Upper lobe of right lung (tissue), 1 donor: ENCODE data around the gene PASD1. TPM values are rescaled to one million over a fixed set of nuclear protein-coding genes. Genes with fewer than 3 reads are reported as not detected.

ENCODE experiments used
- ATAC-seq: fragments of 200-7000 bp; cut with Tn5 transposase; one replicate; pipeline ENCODE4 v1.9.1; 2020; ENCODE audit warnings: mild to moderate bottlenecking, moderate library complexity
- DNase-seq: peaks from one replicate; pipeline ENCODE4 v3.0.0-alpha.2; 2020
- H3K27ac ChIP-seq: fragments of 200-600 bp; one replicate; pipeline ENCODE4 v1.8.0; 2022
- H3K27me3 ChIP-seq: fragments of 200-600 bp; one replicate; pipeline ENCODE4 v1.8.0; 2022; ENCODE audit warnings: mild to moderate bottlenecking
- H3K36me3 ChIP-seq: fragments of 200-600 bp; one replicate; pipeline ENCODE4 v1.8.0; 2022
- H3K4me1 ChIP-seq: fragments of 200-600 bp; one replicate; pipeline ENCODE4 v1.8.0; 2022
- H3K4me3 ChIP-seq: fragments of 200-600 bp; one replicate; pipeline ENCODE4 v1.8.0; 2022; ENCODE audit warnings: mild to moderate bottlenecking
- H3K9me3 ChIP-seq: fragments of 200-600 bp; one replicate; pipeline ENCODE4 v1.8.0; 2022
- intact Hi-C: fragments of 100-400 bp; cut with DNase I; formaldehyde crosslinking; loops from one replicate; pipeline ENCODE4 v1.11.0; 2022
- total RNA-seq: library from RNA; stranded (reverse); fragmentation: NEBNext Ultra II Directional; extraction: Animal tissue kit (Norgen Biotek cat#: 25700); gene quantifications from one replicate; pipeline ENCODE4 v1.2.1, GENCODE V29; 2021
- TF ChIP-seq, protein P1 (sequence below): fragments of 200-600 bp; IDR thresholded peaks from one replicate; pipeline ENCODE4 v1.8.0; 2022; ENCODE audit warnings: antibody characterized with exemption
- donor health status: DM: no; HTN: yes; CAD: no; lungs with severe emphysema.

Gene PASD1
- total RNA-seq, 1 donor from 2014 or later, result not detected

DNA sequence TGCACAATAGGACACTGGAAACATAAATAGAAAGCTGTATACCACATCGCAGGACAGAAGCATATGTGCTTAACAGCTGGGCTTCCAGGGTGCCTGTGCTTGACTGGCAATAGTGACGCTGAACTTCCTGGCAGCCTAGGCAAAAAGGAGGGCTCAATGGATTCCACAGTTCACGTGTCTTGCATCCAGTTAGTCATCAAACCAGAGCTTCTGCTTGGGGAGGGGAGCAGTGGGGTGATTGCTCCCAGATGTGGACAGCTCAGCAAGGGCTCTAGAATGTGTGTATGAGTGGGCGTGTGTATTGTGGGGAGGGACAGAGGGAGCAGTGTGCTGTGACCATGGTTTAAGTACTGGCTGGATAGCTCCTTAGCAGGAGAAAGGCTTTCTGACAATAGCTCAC, 134.0 kb downstream of the PASD1 start:
- Histone ChIP-seq H3K27ac (no peak overlapping the region), H3K4me3 (no peak overlapping the region), H3K4me1 (no peaks in the 10 kb centered on the region), H3K27me3 (no peaks in the 10 kb centered on the region), H3K9me3 (no peaks in the 10 kb centered on the region), H3K36me3 (no peaks in the 10 kb centered on the region)
- no peak for ATAC-seq
- TF ChIP-seq, protein P1, sequence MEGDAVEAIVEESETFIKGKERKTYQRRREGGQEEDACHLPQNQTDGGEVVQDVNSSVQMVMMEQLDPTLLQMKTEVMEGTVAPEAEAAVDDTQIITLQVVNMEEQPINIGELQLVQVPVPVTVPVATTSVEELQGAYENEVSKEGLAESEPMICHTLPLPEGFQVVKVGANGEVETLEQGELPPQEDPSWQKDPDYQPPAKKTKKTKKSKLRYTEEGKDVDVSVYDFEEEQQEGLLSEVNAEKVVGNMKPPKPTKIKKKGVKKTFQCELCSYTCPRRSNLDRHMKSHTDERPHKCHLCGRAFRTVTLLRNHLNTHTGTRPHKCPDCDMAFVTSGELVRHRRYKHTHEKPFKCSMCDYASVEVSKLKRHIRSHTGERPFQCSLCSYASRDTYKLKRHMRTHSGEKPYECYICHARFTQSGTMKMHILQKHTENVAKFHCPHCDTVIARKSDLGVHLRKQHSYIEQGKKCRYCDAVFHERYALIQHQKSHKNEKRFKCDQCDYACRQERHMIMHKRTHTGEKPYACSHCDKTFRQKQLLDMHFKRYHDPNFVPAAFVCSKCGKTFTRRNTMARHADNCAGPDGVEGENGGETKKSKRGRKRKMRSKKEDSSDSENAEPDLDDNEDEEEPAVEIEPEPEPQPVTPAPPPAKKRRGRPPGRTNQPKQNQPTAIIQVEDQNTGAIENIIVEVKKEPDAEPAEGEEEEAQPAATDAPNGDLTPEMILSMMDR, result no peak
- intact Hi-C loops, result no loop called here
- no peak for DNase-seq

DNA sequence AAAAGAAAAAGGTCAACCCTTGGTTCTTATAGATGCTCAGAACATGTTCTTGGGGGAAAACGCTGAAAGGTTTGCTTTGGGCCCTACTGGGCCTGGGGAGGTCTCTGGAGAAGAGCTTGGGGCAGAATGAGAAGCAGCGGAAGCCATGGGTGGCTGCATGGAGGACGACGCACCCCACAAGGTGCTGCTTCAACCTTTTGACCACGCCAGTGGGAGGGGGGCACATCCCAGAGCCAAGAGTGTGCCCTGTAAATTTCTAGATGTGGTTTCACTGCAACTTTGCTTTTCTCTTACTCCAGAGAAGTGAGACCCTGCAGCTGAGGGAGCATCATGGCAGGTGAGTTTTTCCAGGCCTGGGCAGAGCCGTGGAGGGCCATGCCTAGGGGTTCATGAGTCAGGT, 135.0 kb downstream of the PASD1 start:
- H3K4me3 ChIP-seq, result no peak overlapping the region
- intact Hi-C loops, result no loop called here
- H3K36me3 ChIP-seq, result no peaks in the 10 kb centered on the region
- no peak for ATAC-seq
- no peaks in the 10 kb centered on the region for H3K9me3 ChIP-seq
- TF ChIP-seq, protein P1, result no peak
- H3K27ac ChIP-seq, result no peak overlapping the region
- H3K4me1 ChIP-seq, result no peaks in the 10 kb centered on the region
- H3K27me3 ChIP-seq, result no peaks in the 10 kb centered on the region
- DNase-seq, result no peak

DNA sequence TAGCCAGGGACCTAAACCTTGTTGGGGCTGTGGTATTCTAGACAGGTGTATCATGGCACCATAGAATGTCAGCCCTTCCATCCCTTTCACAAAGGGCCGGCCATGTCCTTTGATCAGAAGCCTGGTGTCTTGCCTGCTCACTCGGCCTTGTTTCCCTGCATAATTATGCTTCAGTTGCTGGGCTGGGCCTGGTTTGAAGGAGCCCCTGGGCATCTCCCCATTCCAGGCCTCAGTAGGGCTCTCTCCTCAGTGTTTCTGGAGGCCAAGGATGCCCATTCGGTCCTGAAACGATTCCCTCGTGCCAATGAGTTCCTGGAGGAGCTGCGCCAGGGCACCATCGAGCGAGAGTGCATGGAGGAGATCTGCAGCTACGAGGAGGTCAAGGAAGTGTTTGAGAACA, 136.3 kb downstream of the PASD1 start:
- ATAC-seq (no peak), DNase-seq (no peak)
- Histone ChIP-seq H3K27ac (no peak overlapping the region), H3K36me3 (no peaks in the 10 kb centered on the region), H3K27me3 (no peaks in the 10 kb centered on the region), H3K9me3 (no peaks in the 10 kb centered on the region), H3K4me3 (no peak overlapping the region), H3K4me1 (no peaks in the 10 kb centered on the region)
- intact Hi-C loops, result no loop called here
- TF ChIP-seq, protein P1, result no peak

DNA sequence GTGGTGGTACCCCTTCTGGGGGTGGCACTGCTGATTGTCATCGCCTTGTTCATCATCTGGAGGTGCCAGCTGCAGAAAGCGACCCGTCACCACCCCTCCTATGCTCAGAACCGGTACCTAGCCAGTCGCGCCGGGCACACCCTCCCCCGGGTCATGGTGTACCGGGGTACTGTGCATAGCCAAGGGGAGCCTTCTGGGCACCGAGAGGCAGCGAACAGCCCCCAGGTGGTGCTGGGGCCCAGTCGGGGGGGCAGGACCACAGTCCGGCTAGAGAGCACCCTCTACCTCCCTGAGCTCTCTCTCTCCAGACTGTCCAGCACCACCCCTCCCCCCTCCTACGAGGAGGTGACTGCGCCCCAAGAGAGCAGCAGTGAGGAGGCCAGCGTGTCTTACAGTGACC, 137.1 kb downstream of the PASD1 start:
- no peak overlapping the region for H3K27ac ChIP-seq
- H3K36me3 ChIP-seq, result no peaks in the 10 kb centered on the region
- DNase-seq, result no peak
- no peak overlapping the region for H3K4me3 ChIP-seq
- H3K4me1 ChIP-seq, result no peaks in the 10 kb centered on the region
- intact Hi-C loops, result no loop called here
- TF ChIP-seq, protein P1, result no peak
- no peaks in the 10 kb centered on the region for H3K9me3 ChIP-seq
- no peak for ATAC-seq
- H3K27me3 ChIP-seq, result no peaks in the 10 kb centered on the region

DNA sequence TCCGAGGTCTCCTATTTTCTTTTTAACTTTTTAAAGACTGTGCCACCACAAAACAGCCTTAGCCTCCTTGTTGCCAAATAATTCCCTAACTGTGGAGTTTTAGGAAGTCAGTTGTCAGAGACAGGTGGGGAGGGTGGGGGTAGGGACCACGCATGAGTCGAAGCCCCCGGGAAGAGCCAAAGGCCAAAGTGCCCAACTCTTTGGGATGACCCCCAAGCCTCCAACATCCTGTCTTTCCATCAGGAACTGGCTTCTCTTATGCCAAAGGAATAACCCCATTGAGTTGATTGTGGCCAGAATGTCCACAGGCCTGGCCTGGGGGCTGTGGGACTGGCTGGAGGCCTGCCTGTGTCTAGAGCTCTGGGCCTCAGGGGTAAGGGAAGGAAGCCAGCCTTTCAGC, 137.6 kb downstream of the PASD1 start:
- Histone ChIP-seq H3K9me3 (no peaks in the 10 kb centered on the region), H3K4me3 (no peak overlapping the region), H3K4me1 (no peaks in the 10 kb centered on the region), H3K27me3 (no peaks in the 10 kb centered on the region), H3K36me3 (no peaks in the 10 kb centered on the region), H3K27ac (no peak overlapping the region)
- ATAC-seq (no peak), DNase-seq (no peak)
- intact Hi-C loops, result no loop called here
- TF ChIP-seq, protein P1, result no peak

DNA sequence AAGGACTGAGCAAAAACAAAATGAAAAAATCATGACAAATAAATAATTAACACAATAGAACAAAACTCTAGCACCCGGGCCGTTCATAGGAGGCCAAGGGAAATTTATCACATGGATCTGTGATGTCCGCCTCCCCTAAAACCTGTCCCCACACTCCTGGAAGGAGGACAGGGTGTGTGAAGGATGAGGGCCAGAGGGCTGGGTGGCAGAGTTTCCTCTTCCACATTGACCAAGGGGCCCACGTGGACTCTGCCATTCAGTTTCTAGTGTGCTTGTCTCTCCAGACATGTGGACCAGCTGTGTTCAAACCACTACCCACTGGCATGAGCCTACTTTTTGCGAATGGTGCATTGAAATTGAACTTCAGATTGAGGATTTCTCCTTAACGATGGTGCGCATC, 138.1 kb downstream of the PASD1 start:
- intact Hi-C loops, result no loop called here
- no peak for ATAC-seq
- Histone ChIP-seq H3K9me3 (no peaks in the 10 kb centered on the region), H3K27me3 (no peaks in the 10 kb centered on the region), H3K4me1 (no peaks in the 10 kb centered on the region), H3K27ac (no peak overlapping the region), H3K4me3 (no peak overlapping the region), H3K36me3 (no peaks in the 10 kb centered on the region)
- TF ChIP-seq, protein P1, result no peak
- no peak for DNase-seq
